Measurements from ENCODE around the gene SLC22A23.

Gene SLC22A23

GRCh38 chr6:3456898-3457709 is at the start of gene SLC22A23:
Gene SLC22A23 (minus strand): TSS chr6:3457050. CDS start chr6:3456559, 491 bp downstream.
- no peak for DNase-seq (ENCODE audit: extremely low read depth, low read depth)
- peak; percentile 18 for TF ChIP-seq CTCF (IDR thresholded peaks at IDR 0.05; ENCODE audit: low read depth, low read length)

- TF ChIP-seq CTCF (IDR thresholded peaks at IDR 0.05; ENCODE audit: low read depth, low read length) = no peak
- no peak for DNase-seq (ENCODE audit: extremely low read depth, low read depth)
Measured at GRCh38 chr6:3506200-3506599, 49.4 kb upstream of the SLC22A23 start.

- DNase-seq (ENCODE audit: extremely low read depth, low read depth) = no peak
- no peak for TF ChIP-seq CTCF (IDR thresholded peaks at IDR 0.05; ENCODE audit: low read depth, low read length)
Measured at GRCh38 chr6:3504938-3505805, 48.3 kb upstream of the SLC22A23 start.

- DNase-seq (ENCODE audit: extremely low read depth, low read depth) = no peak
- no peak for TF ChIP-seq CTCF (IDR thresholded peaks at IDR 0.05; ENCODE audit: low read depth, low read length)
Measured at GRCh38 chr6:3504354-3504753, 47.5 kb upstream of the SLC22A23 start.

GRCh38 chr6:3501826-3502500 is 45.1 kb upstream of the SLC22A23 start:
- no peak for DNase-seq (ENCODE audit: extremely low read depth, low read depth)

GRCh38 chr6:3500262-3501014 is 43.6 kb upstream of the SLC22A23 start:
- TF ChIP-seq CTCF (IDR thresholded peaks at IDR 0.05; ENCODE audit: low read depth, low read length) = no peak
- peak; percentile 42 for DNase-seq (ENCODE audit: extremely low read depth, low read depth)

More at GRCh38 chr6:3501826-3502500, 45.1 kb upstream of the SLC22A23 start:
- TF ChIP-seq CTCF (IDR thresholded peaks at IDR 0.05; ENCODE audit: low read depth, low read length) = no peak

All from AG09319 (cell line).